HG03039 (cell line): ENCODE data around the gene C19orf18.
"Not testable (repeated sequence)": the region's sequence is repeated elsewhere in the genome, so short reads cannot be mapped to it uniquely, and the experiment has no call there.

ENCODE experiments used
- ATAC-seq: cut with Tn5 transposase; IDR thresholded peaks from one replicate; pipeline ENCODE4 v1.9.1; 2021; ENCODE audit warnings: mild to moderate bottlenecking, moderate library complexity; ENCODE audit not compliant: unreplicated experiment

C19orf18 gene

DNA sequence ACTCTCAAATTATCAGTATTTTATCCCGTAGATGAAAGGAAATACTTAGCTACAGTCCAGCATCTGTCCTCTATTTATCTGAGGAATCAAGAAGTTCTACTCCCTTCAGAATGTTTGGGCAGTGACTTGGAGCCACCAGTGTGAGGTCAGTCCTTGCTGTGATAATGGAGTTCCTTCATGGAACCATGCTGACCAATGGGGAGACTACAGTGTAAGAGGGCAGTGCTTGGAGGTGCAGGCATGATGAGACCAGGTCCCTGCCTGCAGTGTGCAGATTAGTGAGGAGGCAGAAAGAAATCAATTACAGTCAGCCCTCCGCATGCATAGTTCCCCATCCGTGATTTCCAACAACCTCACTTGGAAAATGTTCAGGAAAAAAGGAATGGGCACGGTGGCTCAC, at the start of gene C19orf18:
Gene C19orf18 (minus strand): TSS at position 101 of the 400 bp plus-strand sequence. CDS start 102 bp downstream, outside the sequence.
- ATAC-seq: no peak

DNA sequence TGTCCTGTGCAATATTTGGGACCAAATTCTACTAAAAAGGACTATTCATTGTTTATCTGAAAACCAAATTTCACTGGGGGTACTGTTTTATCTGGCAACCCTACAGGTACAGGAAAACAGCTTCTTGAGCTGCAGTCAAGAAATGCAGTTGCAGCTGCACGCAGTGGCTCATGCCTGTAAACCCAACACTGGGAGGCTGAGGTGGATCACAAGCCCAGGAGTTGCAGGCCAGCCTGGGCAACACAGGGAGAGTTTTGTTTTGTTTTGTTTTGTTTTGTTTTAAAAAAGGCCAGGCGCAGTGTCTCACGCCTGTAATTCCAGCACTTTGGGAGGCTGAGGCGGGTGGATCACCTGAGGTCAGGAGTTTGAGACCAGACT, 47.9 kb upstream of the C19orf18 start:
- no peak for ATAC-seq

DNA sequence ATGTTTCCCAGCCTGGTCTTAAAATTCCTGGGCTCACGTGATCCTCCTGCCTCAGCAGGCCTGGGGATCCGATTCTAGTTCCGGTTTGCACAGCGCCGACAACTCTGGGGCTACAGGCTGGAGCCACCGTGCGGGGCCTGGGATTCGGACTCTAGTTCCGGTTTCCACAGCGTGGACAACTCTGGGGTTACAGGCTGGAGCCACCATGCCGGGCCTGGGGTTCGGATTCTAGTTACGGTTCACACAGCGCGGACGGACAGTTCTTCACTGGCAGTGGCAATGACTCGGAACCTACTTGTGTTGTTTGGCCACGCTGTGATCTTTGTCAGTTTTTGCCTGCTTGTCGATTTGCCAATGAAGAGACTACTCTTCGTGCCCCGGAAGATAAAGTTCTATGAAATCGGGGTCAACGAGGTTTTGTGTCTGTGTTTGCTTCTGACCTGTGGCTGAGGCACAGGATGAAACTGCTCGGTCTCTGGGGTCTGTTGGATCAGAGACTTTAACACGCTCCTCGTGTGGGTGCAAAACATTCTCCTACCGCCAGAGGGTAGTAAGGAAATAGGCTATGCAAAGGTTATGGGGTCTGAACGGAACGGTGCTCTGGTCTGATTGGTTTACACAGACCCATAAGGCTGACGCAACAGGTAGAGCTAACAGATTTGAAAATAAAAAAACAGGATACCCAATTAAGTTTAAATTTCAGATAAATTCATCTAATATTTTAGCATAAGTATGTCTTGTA, 47.4 kb upstream of the C19orf18 start:
- ATAC-seq: no peak

GRCh38 chr19:58020129-58020528, 45.8 kb upstream of the C19orf18 start:
- no peak for ATAC-seq

DNA sequence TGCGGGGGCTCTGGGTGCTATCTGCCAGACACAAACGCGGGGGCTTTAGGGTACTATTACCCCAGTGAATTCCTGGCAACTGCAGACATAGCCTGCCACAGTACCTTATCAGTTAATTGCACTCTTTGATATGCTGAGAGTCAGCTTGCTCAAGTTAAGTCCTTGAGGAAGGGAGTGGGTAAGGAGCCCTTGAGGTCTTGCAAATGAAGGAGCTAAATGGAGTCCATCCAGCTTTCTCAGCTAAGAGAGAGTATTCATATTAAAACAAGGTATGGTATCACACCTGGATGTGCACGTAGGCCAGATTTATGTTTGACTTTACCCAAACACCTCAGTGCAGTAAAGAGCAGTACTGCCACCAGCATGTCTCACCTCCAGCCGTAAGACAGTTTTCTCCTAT, 39.8 kb upstream of the C19orf18 start:
- ATAC-seq: no peak

- no peak for ATAC-seq
These were observed 36.2 kb upstream of the C19orf18 start for GRCh38 chr19:58010507-58010906.

- ATAC-seq: peak; percentile 49
These were observed 35.5 kb upstream of the C19orf18 start for GRCh38 chr19:58009666-58010301.

DNA sequence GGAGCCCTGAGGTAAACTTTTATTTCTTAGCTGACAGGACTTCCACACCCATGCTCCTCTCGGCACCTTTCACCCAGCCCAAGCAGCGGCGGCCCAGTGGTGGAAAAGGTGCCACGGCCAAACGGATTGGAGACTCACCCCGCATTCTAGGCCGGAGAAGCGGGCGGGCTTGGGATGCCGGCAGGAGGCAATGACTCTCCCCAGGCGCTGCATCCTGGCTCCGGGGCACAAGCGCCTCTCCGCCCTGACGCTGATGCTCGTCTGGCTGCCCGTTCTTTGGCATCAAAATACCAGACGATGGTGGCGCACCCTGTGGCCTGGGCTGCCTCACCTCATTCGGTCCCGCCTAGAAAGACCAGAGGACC, 34.9 kb upstream of the C19orf18 start:
- no peak for ATAC-seq

DNA sequence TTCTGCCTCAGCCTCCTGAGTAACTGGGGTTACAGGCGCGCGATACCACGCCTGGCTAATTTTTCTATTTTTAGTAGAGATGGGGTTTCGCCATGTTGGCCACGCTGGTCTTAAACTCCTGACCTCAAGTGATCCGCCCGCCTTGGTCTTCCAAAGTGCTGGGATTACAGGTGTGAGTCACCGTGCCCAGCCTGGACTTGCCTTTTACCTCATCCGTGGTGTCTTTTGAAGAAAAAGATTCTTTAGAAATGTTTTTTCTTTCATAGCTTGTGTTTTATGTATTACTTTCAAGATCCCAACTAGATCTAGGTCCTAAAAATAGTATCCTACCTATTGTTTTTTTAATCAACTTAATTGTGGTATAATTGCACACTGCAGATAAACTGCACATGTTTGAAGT, 34.5 kb upstream of the C19orf18 start:
- ATAC-seq: not testable (repeated sequence)

- ATAC-seq: no peak
These were observed 33.0 kb upstream of the C19orf18 start for GRCh38 chr19:58007285-58007684.

- peak; percentile 7 for ATAC-seq
These were observed 29.0 kb upstream of the C19orf18 start for GRCh38 chr19:58003174-58003828.

DNA sequence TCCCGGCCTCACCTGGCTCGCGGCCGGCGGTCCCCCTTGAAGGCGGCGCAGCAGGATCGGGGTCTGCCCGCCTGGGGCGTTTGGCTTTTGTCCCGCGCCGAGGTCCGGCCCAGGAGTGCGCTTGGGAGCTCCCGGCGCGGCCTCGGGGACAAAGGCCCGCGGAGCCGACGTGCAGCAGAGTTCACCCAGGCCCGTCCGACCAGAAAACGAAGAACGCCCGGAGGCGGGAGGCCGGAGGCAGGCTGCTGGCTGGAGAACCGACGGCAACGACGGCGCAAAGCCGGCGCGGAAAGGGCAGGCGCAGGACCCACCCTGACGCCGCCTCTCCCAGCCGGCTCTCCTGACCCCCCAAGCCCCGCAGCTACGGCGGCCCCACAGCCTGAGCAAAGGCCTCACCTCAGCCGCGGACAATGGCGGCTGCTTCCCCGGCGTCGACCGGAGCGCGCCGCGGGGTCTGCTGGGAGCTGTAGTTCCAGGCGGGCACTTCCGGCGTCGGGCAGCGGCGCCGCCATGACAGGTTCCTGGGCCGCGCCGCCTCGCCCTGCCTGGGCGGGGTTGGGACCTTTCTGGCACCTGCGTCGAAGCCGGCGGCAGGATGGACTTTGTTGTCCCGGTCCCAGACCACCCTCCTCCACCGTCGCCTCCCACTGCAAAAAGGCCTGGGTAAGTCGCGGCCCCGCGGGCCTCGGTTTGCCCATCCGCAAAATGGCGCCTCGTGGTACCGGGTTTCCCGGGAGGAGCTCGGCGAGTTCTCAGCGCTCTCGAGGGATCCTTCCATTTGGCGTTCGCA, 28.2 kb upstream of the C19orf18 start, which contains the start of gene ZNF606:
Gene ZNF606 (minus strand): TSS at position 437 of the 790 bp plus-strand sequence. CDS start 1,501 bp downstream, outside the sequence.
- peak; percentile 87 for ATAC-seq

GRCh38 chr19:58001895-58002369, 27.6 kb upstream of the C19orf18 start:
- ATAC-seq: no peak

DNA sequence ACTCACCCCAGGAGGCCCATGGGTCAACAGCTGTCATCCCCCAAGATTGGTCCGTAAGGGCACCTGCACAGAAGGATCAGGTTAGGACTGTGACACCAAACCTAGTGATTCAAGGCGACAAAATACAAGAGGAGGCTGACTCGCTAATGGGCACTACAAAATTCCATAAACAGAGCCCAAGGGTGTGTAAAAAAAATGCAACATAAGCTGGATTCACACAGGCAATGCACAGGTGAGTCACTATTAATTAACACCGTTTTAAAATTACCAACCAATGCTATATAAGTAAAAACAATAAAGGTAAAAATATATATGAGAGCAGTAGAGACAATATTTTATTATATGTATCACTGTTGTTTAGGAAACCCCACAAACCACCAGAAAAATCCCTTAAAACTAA, 26.3 kb upstream of the C19orf18 start:
- no peak for ATAC-seq

DNA sequence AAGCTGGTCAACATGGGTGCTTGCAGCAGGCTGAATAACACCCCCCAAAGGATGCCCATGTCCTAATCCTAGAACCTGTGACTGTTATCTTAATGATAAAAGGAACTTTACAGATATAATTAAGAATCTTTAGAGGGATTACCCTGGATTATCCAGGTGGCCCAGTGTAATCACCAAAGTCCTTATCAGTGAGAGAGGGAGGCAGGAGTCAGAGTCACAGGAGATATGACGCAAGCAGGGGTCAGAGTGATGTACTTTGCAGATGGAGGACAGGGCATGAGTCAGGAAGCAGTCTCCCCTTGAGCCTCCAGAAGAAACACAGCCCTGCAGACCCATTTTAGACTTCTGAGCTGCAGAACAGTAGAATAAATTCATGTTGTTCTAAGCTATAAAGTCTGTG, 18.5 kb upstream of the C19orf18 start:
- ATAC-seq: no peak

- no peak for ATAC-seq
These were observed 4.4 kb upstream of the C19orf18 start for GRCh38 chr19:57978586-57979289.

- no peak for ATAC-seq
These were observed 9.6 kb downstream of the C19orf18 start for GRCh38 chr19:57964761-57965160.

DNA sequence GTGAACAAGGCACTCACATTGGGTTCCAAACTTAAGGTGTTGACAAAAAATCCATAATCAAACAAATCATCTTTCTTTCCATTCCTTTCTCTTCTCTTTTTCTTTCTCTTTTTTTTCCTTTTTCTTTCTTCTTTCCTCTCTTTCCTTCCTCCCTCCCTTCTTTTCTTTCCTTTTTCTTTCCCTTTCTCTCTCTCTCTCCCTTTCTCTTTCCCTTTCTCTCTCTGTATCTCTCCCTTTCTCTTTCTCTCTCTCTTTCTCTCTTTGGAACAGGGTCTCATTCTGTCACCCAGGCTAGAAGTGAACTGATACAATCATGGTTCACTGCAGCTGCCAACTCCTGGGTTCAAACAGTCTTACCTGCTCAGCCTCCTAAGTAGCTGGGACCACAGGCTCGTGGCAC, 12.5 kb downstream of the C19orf18 start:
- no peak for ATAC-seq

GRCh38 chr19:57954996-57955395, 19.3 kb downstream of the C19orf18 start:
- no peak for ATAC-seq

- ATAC-seq: no peak
These were observed 24.6 kb downstream of the C19orf18 start for GRCh38 chr19:57949702-57950101.
